CD14-positive monocyte (primary cell): ENCODE data around the gene GRIN2A. TPM values are rescaled to one million over a fixed set of nuclear protein-coding genes. Genes with fewer than 3 reads are reported as not detected.

Source experiments
- DNase-seq, 3 donors: peaks; one replicate each; pipeline ENCODE4 v3.0.0-alpha.2; 2011 to 2022
- H2AFZ ChIP-seq: 2 replicates; pipeline ENCODE4 v1.6.0; 2012; ENCODE audit warnings: mild to moderate bottlenecking, low read depth, low read length, inconsistent platforms; ENCODE audit not compliant: insufficient read depth, poor library complexity, severe bottlenecking
- H3K27ac ChIP-seq, 2 donors: 1 replicate in 1 of 2; 2 replicates in 1 of 2; pipeline ENCODE4 v1.5.1; 2012 to 2013; ENCODE audit warnings: low read length in 2 of 2, control low read depth in 1 of 2, inconsistent platforms in 1 of 2, low read depth in 1 of 2, mild to moderate bottlenecking in 1 of 2
- H3K27me3 ChIP-seq, 2 donors: one replicate each; pipeline versions ENCODE4 v1.6.0 to v1.6.1; 2011 to 2013; ENCODE audit warnings: low read length in 2 of 2; ENCODE audit not compliant: control insufficient read depth in 2 of 2, insufficient read depth in 2 of 2
- H3K36me3 ChIP-seq, 2 donors: replicated peaks in 1 of 2; 1 replicate in 1 of 2; 2 replicates in 1 of 2; pipeline versions ENCODE4 v1.5.1 to v1.6.1; 2012 to 2013; ENCODE audit warnings: low read length in 2 of 2, control low read depth in 1 of 2, inconsistent platforms in 1 of 2, mild to moderate bottlenecking in 1 of 2; ENCODE audit not compliant: insufficient read depth in 2 of 2, control insufficient read depth in 1 of 2
- H3K4me1 ChIP-seq, 2 donors: 1 replicate in 1 of 2; 2 replicates in 1 of 2; pipeline versions ENCODE4 v1.5.1 to v1.6.1; 2012 to 2013; ENCODE audit warnings: low read length in 2 of 2, control low read depth in 1 of 2, inconsistent platforms in 1 of 2, mild to moderate bottlenecking in 1 of 2, moderate library complexity in 1 of 2; ENCODE audit not compliant: insufficient read depth in 2 of 2, control insufficient read depth in 1 of 2
- H3K4me2 ChIP-seq: replicated peaks from 2 replicates; pipeline ENCODE3; 2012; ENCODE audit warnings: low read length, moderate library complexity, mild to moderate bottlenecking; ENCODE audit not compliant: poor library complexity, severe bottlenecking; ENCODE audit errors: extremely low read depth
- H3K4me3 ChIP-seq, 3 experiments: fragments of 200-600 bp in 1 of 3; sonication (generic) in 1 of 3; replicated peaks in 1 of 3; 1 replicate in 2 of 3; 2 replicates in 1 of 3; pipeline ENCODE4 v1.5.1; 2011 to 2013; ENCODE audit warnings: low read length in 3 of 3, mild to moderate bottlenecking in 3 of 3, control low read depth in 2 of 3, low read depth in 2 of 3, inconsistent platforms in 1 of 3, moderate library complexity in 1 of 3
- H3K79me2 ChIP-seq: 2 replicates; pipeline ENCODE4 v1.6.0; 2012; ENCODE audit warnings: mild to moderate bottlenecking, control low read depth, inconsistent platforms, low read length, moderate library complexity; ENCODE audit not compliant: insufficient read depth
- H3K9ac ChIP-seq: 2 replicates; pipeline ENCODE4 v1.6.0; 2017; ENCODE audit warnings: low read length, mild to moderate bottlenecking; ENCODE audit not compliant: insufficient read depth, poor library complexity, severe bottlenecking
- H3K9me3 ChIP-seq, 2 donors: replicated peaks in 1 of 2; 1 replicate in 1 of 2; 2 replicates in 1 of 2; pipeline versions ENCODE4 v1.5.1 to v1.6.1; 2012 to 2013; ENCODE audit warnings: low read length in 2 of 2, control low read depth in 1 of 2; ENCODE audit not compliant: control insufficient read depth in 1 of 2, insufficient read depth in 1 of 2
- H4K20me1 ChIP-seq: 2 replicates; pipeline ENCODE4 v1.6.0; 2012; ENCODE audit warnings: mild to moderate bottlenecking, low read length, control low read depth, moderate library complexity; ENCODE audit not compliant: insufficient read depth
- H3K27ac Mint-ChIP-seq, 7 donors: one replicate each; pipeline ENCODE4 v1.8.0; 2020; ENCODE audit warnings: mild to moderate bottlenecking in 7 of 7, mixed read lengths in 7 of 7, moderate library complexity in 6 of 7, inconsistent platforms in 2 of 7
- H3K27me3 Mint-ChIP-seq, 3 donors: one replicate each; pipeline ENCODE4 v1.8.0; 2021 to 2022; ENCODE audit warnings: low read depth in 3 of 3, mild to moderate bottlenecking in 3 of 3, mixed read lengths in 3 of 3, moderate library complexity in 3 of 3, inconsistent platforms in 1 of 3
- H3K36me3 Mint-ChIP-seq, 2 donors: one replicate each; pipeline ENCODE4 v1.8.0; 2020; ENCODE audit warnings: mixed read lengths in 2 of 2, inconsistent platforms in 1 of 2, mild to moderate bottlenecking in 1 of 2
- H3K4me1 Mint-ChIP-seq: one replicate; pipeline ENCODE4 v1.8.0; 2020; ENCODE audit warnings: mild to moderate bottlenecking, mixed read lengths
- H3K4me3 Mint-ChIP-seq, 2 donors: one replicate each; pipeline ENCODE4 v1.8.0; 2020; ENCODE audit warnings: mild to moderate bottlenecking in 2 of 2, mixed read lengths in 2 of 2, moderate library complexity in 1 of 2
- H3K9me3 Mint-ChIP-seq, 7 donors: one replicate each; pipeline ENCODE4 v1.8.0; 2020 to 2022; ENCODE audit warnings: mixed read lengths in 7 of 7, mild to moderate bottlenecking in 6 of 7, moderate library complexity in 6 of 7, inconsistent platforms in 2 of 7
- WGBS: methylation state at CpG from one replicate; pipeline ENCODE4 v1.1.5; 2013; ENCODE audit warnings: missing lambda C conversion rate; ENCODE audit not compliant: insufficient coverage; 5-methylcytosine and 5-hydroxymethylcytosine counted together
- intact Hi-C, 2 donors: fragments of 100-400 bp; cut with micrococcal nuclease; formaldehyde crosslinking; loops; one replicate each; pipeline versions ENCODE4 v1.15.0 to v1.15.1; 2023
- polyA plus RNA-seq, 3 donors: library from polyadenylated mRNA; depleted of rRNA in 1 of 3; unstranded in 2 of 3; stranded (reverse) in 1 of 3; fragments of 300-500 nt in 2 of 3; fragments of >200 nt in 1 of 3; fragmentation: Illumina TruSeq in 2 of 3; gene quantifications; 1 replicate in 2 of 3; 2 replicates in 1 of 3; pipeline ENCODE4 v1.2.3, GENCODE V29; 2012 to 2021
- TF ChIP-seq, protein P1 (sequence below): fragments of 200-600 bp; IDR thresholded peaks from one replicate; pipeline ENCODE4 v1.8.0; 2022; ENCODE audit warnings: antibody characterized with exemption, mild to moderate bottlenecking

The GRIN2A gene
- polyA plus RNA-seq, 3 donors = not detected

DNA sequence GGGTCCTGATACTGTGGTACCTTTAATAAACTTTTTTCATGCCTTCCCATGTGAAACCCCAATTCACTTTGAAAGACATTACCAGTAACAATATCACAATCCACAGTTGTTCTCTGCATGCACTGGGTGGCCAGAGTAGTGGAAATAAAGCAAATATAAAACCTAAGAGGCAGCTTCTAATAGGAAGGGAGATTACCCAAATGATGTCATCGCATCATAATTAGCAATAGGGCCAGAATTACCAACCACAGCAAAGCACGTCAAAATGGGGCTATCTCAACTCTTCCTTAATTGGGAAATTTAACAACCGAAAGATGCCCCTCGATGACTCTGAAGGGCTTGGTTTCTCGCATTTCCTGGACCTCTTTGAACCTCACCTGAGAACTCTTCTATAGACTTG, 224.8 kb downstream of the GRIN2A start:
- Mint-ChIP-seq H3K27ac (no peak overlapping the region), H3K4me1 (no peaks in the 10 kb centered on the region), H3K27me3 (peaks cover 0 to 3% (median 0%) of the 10 kb centered on the region in 3 donors), H3K36me3 (no peaks in the 10 kb centered on the region), H3K4me3 (no peak overlapping the region), H3K9me3 (peaks cover 0 to 4% (median 0%) of the 10 kb centered on the region in 7 donors)
- DNase-seq = no peak
- Histone ChIP-seq H3K9ac (no peak overlapping the region), H3K4me2 (no peak overlapping the region), H3K4me1 (no peaks in the 10 kb centered on the region), H3K27ac (no peak overlapping the region), H3K4me3 (no peak overlapping the region), H3K36me3 (no peaks in the 10 kb centered on the region), H4K20me1 (no peaks in the 10 kb centered on the region), H3K27me3 (no peaks in the 10 kb centered on the region), H3K9me3 (no peaks in the 10 kb centered on the region), H2AFZ (no peak overlapping the region), H3K79me2 (no peaks in the 10 kb centered on the region)
- 92% methylated on average over 3 of the region's 5 CpGs for WGBS
- intact Hi-C loops = no loop called here
- TF ChIP-seq, protein P1, sequence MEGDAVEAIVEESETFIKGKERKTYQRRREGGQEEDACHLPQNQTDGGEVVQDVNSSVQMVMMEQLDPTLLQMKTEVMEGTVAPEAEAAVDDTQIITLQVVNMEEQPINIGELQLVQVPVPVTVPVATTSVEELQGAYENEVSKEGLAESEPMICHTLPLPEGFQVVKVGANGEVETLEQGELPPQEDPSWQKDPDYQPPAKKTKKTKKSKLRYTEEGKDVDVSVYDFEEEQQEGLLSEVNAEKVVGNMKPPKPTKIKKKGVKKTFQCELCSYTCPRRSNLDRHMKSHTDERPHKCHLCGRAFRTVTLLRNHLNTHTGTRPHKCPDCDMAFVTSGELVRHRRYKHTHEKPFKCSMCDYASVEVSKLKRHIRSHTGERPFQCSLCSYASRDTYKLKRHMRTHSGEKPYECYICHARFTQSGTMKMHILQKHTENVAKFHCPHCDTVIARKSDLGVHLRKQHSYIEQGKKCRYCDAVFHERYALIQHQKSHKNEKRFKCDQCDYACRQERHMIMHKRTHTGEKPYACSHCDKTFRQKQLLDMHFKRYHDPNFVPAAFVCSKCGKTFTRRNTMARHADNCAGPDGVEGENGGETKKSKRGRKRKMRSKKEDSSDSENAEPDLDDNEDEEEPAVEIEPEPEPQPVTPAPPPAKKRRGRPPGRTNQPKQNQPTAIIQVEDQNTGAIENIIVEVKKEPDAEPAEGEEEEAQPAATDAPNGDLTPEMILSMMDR = no peak

DNA sequence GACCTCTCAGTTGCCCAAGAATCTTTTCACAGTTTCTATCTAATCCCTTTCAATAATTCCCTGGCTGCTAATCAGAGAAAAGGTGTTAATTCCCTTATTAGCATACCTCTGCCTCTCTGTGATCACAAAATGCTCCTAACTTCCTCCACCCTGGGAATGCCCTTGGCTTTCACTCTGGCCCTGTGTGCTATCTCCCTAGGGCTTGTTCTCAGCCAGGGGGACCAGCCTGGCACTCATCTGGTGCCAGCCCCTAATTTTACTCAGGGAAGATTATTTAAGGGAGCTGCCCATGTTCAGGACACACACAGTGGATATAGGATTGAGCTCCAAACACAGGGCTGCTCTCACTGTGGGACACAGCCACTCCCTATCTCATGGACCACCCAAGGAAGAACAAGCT, 225.2 kb downstream of the GRIN2A start:
- intact Hi-C loops = no loop called here
- Histone ChIP-seq H3K79me2 (no peaks in the 10 kb centered on the region), H3K4me2 (no peak overlapping the region), H3K27me3 (no peaks in the 10 kb centered on the region), H3K9me3 (no peaks in the 10 kb centered on the region), H3K9ac (no peak overlapping the region), H4K20me1 (no peaks in the 10 kb centered on the region), H3K27ac (no peak overlapping the region), H2AFZ (no peak overlapping the region), H3K36me3 (no peaks in the 10 kb centered on the region), H3K4me1 (no peaks in the 10 kb centered on the region), H3K4me3 (no peak overlapping the region)
- Mint-ChIP-seq H3K9me3 (peaks cover 0 to 4% (median 0%) of the 10 kb centered on the region in 7 donors), H3K4me1 (no peaks in the 10 kb centered on the region), H3K36me3 (no peaks in the 10 kb centered on the region), H3K27ac (no peak overlapping the region), H3K4me3 (no peak overlapping the region), H3K27me3 (peaks cover 0 to 5% (median 2%) of the 10 kb centered on the region in 3 donors)
- TF ChIP-seq, protein P1 = no peak
- DNase-seq = no peak
